Smooth muscle cell (in vitro differentiated cells): ENCODE measurements around the gene GPR146. TPM values are rescaled to one million over a fixed set of nuclear protein-coding genes. Genes with fewer than 3 reads are reported as not detected.

Source experiments
- DNase-seq: peaks from one replicate; lab custom pipeline; 2025; ENCODE audit not compliant: unreplicated experiment; lab: John Stamatoyannopoulos, UW
- H2AFZ ChIP-seq: fragments of 200-600 bp; sonication (generic); 2 replicates; pipeline ENCODE4 v1.6.0; 2016; ENCODE audit warnings: antibody characterized with exemption, low read depth, mild to moderate bottlenecking
- H3F3A ChIP-seq: fragments of 200-600 bp; sonication (generic); 2 replicates; pipeline ENCODE4 v1.6.0; 2017; ENCODE audit warnings: antibody characterized with exemption, low read depth
- H3K27ac ChIP-seq: fragments of 200-600 bp; sonication (generic); 2 replicates; pipeline ENCODE4 v1.5.1; 2016; ENCODE audit warnings: low read depth, mild to moderate bottlenecking
- H3K27me3 ChIP-seq: fragments of 200-600 bp; sonication (generic); 2 replicates; pipeline ENCODE4 v1.6.1; 2016; ENCODE audit warnings: low read depth, mild to moderate bottlenecking
- H3K36me3 ChIP-seq: fragments of 200-600 bp; sonication (generic); 2 replicates; pipeline ENCODE4 v1.5.1; 2016; ENCODE audit warnings: low read depth
- H3K4me1 ChIP-seq: fragments of 200-600 bp; sonication (generic); 2 replicates; pipeline ENCODE4 v1.5.1; 2016; ENCODE audit warnings: low read depth
- H3K4me2 ChIP-seq: fragments of 200-600 bp; sonication (generic); 2 replicates; pipeline ENCODE4 v1.6.0; 2016; ENCODE audit warnings: mild to moderate bottlenecking
- H3K4me3 ChIP-seq: fragments of 200-600 bp; sonication (generic); 2 replicates; pipeline ENCODE4 v1.5.1; 2016; ENCODE audit warnings: mild to moderate bottlenecking
- H3K79me2 ChIP-seq: fragments of 200-600 bp; sonication (generic); 2 replicates; pipeline ENCODE4 v1.6.0; 2016; ENCODE audit warnings: low read depth, mild to moderate bottlenecking
- H3K9ac ChIP-seq: fragments of 200-600 bp; sonication (generic); 2 replicates; pipeline ENCODE4 v1.6.0; 2016; ENCODE audit warnings: low read depth
- H3K9me3 ChIP-seq: fragments of 200-600 bp; sonication (generic); replicated peaks from 2 replicates; pipeline ENCODE4 v1.5.1; 2016; ENCODE audit warnings: low read depth
- H4K20me1 ChIP-seq: fragments of 200-600 bp; sonication (generic); 2 replicates; pipeline ENCODE4 v1.6.0; 2016; ENCODE audit warnings: low read depth
- WGBS: methylation state at CpG from one replicate; pipeline ENCODE4 v1.1.7; 2016; ENCODE audit warnings: low lambda C conversion rate; 5-methylcytosine and 5-hydroxymethylcytosine counted together
- polyA plus RNA-seq: library from polyadenylated mRNA; unstranded; fragments of >200 nt; fragmentation: Nextera tagmentation; extraction: Ambion mirVana; gene quantifications from 2 replicates; pipeline ENCODE4 v1.2.1, GENCODE V29; 2016
- total RNA-seq: library from RNA; depleted of rRNA; stranded (reverse); fragments of >200 nt; gene quantifications from 2 replicates; pipeline ENCODE4 v1.2.3, GENCODE V29; 2014
- TF ChIP-seq, protein P1 (sequence below): fragments of 200-600 bp; sonication (generic); IDR thresholded peaks from 2 replicates; pipeline ENCODE4 v1.5.1; 2017; ENCODE audit warnings: borderline replicate concordance, mild to moderate bottlenecking, antibody characterized with exemption; ENCODE audit not compliant: insufficient read depth, poor library complexity, severe bottlenecking

GPR146 gene
- total and polyA plus RNA-seq, 2 experiments from 2014 or later, result 1.8 to 2.2 TPM

- Histone ChIP-seq H4K20me1 (peaks cover 20% of the 10 kb centered on the region), H3K4me1 (no peaks in the 10 kb centered on the region), H3F3A (no peaks in the 10 kb centered on the region), H3K36me3 (no peaks in the 10 kb centered on the region), H3K9me3 (no peaks in the 10 kb centered on the region), H3K4me2 (no peak overlapping the region), H3K27ac (no peak overlapping the region), H3K27me3 (no peaks in the 10 kb centered on the region), H2AFZ (no peak overlapping the region), H3K4me3 (no peak overlapping the region), H3K79me2 (no peaks in the 10 kb centered on the region), H3K9ac (no peak overlapping the region)
- DNase-seq, result no peak
- WGBS, result 74% methylated on average over 30 of the region's 32 CpGs
- TF ChIP-seq, protein P1, sequence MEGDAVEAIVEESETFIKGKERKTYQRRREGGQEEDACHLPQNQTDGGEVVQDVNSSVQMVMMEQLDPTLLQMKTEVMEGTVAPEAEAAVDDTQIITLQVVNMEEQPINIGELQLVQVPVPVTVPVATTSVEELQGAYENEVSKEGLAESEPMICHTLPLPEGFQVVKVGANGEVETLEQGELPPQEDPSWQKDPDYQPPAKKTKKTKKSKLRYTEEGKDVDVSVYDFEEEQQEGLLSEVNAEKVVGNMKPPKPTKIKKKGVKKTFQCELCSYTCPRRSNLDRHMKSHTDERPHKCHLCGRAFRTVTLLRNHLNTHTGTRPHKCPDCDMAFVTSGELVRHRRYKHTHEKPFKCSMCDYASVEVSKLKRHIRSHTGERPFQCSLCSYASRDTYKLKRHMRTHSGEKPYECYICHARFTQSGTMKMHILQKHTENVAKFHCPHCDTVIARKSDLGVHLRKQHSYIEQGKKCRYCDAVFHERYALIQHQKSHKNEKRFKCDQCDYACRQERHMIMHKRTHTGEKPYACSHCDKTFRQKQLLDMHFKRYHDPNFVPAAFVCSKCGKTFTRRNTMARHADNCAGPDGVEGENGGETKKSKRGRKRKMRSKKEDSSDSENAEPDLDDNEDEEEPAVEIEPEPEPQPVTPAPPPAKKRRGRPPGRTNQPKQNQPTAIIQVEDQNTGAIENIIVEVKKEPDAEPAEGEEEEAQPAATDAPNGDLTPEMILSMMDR, result no peak
Measured at GRCh38 chr7:1004018-1004852, 40.1 kb upstream of the GPR146 start.

- TF ChIP-seq, protein P1, result no peak
Measured at GRCh38 chr7:1005303-1005702, 39.0 kb upstream of the GPR146 start.

GRCh38 chr7:1007901-1008300 is 36.4 kb upstream of the GPR146 start:
- DNase-seq, result no peak
- TF ChIP-seq, protein P1, result no peak
- Histone ChIP-seq H3K4me3 (no peak overlapping the region), H3K36me3 (no peaks in the 10 kb centered on the region), H3K27ac (no peak overlapping the region), H3K9ac (no peak overlapping the region), H3F3A (no peaks in the 10 kb centered on the region), H3K79me2 (no peaks in the 10 kb centered on the region), H3K4me2 (no peak overlapping the region), H2AFZ (no peak overlapping the region), H3K4me1 (no peaks in the 10 kb centered on the region), H4K20me1 (peaks cover 51% of the 10 kb centered on the region), H3K9me3 (no peaks in the 10 kb centered on the region), H3K27me3 (no peaks in the 10 kb centered on the region)
- WGBS, result 100% methylated on average over 8 of the region's 15 CpGs

More at GRCh38 chr7:1005303-1005702, 39.0 kb upstream of the GPR146 start:
- Histone ChIP-seq H3K4me3 (no peak overlapping the region), H3K4me1 (no peaks in the 10 kb centered on the region), H3K27me3 (no peaks in the 10 kb centered on the region), H3K9ac (no peak overlapping the region), H2AFZ (no peak overlapping the region), H3K9me3 (no peaks in the 10 kb centered on the region), H3K36me3 (no peaks in the 10 kb centered on the region), H3K79me2 (no peaks in the 10 kb centered on the region), H4K20me1 (peaks cover 30% of the 10 kb centered on the region), H3K27ac (no peak overlapping the region), H3K4me2 (no peak overlapping the region), H3F3A (no peaks in the 10 kb centered on the region)
- DNase-seq, result no peak
- WGBS, result 92% methylated on average over 21 of the region's 21 CpGs
